GM18951 (cell line): ENCODE results near the gene STX1B.

Experiments used
- POLR2A ChIP-seq: IDR thresholded peaks from 4 replicates; pipeline ENCODE4 v1.6.1; 2011; ENCODE audit warnings: mild to moderate bottlenecking; ENCODE audit not compliant: insufficient read length, insufficient read depth; ENCODE audit errors: extremely low read depth
- in situ Hi-C: fragments of 300-500 bp; cut with MboI; formaldehyde crosslinking; loops from one replicate; pipeline ENCODE4 v1.12.0; 2022; ENCODE audit warnings: low sequenced_read_pairs, mixed read lengths, inconsistent platforms; ENCODE audit not compliant: unreplicated experiment

The STX1B gene

DNA sequence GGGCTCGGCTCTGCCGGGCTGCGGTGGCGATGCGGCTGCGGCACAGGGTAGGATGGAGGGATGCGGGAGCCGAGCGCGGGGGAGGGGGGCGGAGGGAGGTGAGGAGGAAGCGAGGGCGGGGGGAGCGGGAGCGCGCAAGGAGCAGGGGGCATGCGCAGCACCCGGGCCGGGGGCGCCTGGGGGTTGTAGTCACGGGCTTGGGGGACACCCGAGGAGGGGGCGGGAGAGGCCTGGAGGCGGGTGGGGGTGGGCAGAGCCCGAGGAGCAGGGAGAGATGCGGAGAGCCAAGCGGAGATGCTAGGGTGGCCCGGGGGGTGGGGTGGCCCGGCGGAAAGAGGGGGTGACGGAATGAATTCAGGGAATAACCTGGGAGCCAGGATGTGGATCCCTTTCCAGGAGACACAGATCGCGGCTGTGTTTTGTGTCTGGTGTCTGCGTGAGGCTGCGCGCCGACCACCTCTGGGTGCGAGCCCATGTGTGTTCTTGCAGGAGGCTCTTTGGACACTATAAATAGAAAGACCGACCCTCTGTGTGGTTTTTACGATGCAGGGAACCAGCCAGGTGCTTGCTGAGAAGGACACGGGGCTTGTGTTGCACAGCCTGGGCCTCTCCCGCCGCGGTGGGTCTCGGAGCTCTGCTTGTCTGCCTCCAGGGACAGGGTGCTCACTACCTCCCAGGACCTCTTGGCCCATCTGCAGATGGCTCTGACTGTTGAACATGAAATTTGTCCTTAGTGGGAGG, at the start of gene STX1B:
TSS of gene STX1B (minus strand) at position 54 of the 741 bp plus-strand sequence. CDS start 242 bp downstream, outside the sequence.
- in situ Hi-C loops = no loop called here
- TF ChIP-seq POLR2A = no peak

DNA sequence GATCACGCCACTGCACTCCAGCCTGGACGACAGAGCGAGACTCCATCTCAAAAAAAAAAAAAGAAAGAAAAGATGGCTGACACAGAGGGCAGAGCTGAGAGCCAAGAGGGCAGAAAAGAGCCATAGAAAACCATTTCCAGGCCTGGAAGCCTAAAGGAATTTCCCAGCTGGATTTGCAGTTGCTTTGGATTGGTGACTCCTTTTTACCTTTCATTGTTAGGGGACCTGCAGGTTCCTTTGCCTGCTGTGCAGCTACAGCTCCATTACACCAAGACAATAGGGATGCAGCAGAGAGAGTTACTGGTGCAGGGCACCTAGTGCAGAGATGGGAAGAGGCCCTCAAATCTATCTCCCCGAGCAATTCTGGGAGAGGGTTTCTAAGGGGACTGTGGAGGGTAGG, 45.2 kb upstream of the STX1B start:
- in situ Hi-C loops = no loop called here
- no peak for TF ChIP-seq POLR2A

DNA sequence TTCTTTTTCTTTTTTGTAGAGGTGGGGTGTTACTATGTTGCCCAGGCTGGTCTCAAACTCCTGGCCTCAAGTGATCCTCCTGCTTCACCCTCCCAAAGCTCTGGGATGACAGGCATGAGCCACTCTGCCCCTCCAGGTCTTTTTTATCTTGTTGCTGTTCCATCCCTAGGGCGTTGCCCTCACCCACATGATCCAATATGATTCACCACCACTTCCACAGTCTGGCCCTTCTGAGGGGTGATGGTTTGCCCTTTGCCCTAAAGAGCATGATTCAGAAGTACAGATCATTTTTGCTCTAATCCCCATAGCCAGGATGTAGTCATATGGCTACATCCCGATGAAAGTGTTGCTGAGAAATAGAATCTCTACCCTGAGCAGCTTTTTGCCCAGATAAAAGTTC, 41.7 kb upstream of the STX1B start:
- TF ChIP-seq POLR2A = no peak
- in situ Hi-C loops = no loop called here

DNA sequence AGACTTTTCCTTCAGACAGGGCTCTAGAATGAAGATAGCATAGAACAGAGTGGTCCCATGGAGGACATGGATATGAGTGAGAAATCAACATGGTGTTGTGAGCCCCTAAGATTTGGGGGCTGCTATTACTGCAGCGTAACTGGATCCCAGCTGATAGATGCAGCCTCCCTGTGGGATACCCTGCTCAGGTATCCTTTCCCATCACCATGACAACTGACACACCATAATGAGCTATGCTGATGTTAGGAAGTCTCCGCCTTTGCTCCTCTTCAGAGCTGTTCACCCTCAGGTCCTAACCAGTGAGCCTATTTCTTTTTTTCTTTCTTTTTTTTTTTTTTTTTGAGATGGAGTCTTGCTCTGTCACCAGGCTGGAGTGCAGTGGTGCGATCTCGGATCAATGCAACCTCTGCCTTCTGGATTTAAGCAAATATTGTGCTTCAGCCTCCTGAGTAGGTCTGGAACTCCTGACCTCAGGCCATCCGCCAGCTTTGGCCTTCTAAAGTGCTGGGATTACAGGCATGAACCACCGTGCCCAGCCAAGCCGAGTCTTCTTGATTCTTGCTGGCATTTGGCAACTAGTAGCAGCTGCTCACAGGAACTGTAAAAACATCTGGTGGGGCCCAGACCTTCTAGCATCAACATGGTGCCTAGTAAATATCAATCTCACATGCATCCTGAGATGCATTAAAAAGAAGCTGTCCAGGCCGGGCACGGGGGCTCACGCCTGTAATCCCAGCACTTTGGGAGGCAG, 40.0 kb upstream of the STX1B start:
- in situ Hi-C loops = no loop called here
- TF ChIP-seq POLR2A = no peak

DNA sequence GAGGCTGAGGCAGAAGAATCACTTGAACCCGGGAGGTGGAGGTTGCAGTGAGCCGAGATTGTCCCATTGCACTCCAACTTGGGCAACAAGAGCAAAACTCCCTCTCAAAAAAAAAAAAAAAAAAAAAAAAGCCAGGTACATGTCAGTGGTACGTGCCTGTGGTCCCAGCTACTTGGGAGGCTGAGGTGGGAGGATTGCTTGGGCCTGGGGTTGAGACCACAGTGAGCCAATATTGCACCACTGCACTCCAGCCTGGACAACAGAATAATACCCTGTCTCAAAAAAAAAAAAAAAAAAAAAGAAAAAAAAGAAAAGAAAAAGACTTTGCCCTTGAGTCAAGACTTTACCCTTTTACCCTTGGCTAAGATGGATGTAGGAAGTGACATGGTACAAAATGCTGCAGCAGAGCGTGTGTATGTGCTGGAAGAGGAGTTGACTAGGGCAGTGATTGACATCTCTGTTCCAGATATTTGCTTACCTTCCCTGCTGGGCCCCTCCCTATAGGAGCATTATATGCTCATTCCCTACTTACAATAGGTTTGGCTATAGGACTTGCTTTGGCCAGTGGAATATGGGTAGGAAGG, 33.6 kb upstream of the STX1B start:
- no peak for TF ChIP-seq POLR2A
- in situ Hi-C loops = no loop called here

DNA sequence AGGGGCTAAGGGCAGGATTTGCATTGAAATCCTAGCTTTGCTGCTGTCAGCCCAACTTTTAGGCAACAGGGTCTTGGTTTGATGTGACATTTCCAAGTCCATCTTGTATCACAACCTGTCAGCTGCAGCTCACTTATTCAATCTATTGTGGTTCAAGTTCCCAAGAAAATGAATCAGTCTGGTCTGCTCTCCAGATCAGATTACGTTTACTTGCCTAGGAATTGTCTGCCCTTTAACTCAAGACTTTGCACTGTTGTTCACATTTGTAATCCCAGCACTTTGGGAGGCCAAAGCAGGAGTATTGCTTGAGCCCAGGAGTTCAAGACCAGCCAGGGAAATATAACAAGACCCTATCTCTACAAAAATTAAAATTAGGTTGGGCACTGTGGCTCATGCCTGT, 32.9 kb upstream of the STX1B start:
- in situ Hi-C loops = no loop called here
- TF ChIP-seq POLR2A = no peak

DNA sequence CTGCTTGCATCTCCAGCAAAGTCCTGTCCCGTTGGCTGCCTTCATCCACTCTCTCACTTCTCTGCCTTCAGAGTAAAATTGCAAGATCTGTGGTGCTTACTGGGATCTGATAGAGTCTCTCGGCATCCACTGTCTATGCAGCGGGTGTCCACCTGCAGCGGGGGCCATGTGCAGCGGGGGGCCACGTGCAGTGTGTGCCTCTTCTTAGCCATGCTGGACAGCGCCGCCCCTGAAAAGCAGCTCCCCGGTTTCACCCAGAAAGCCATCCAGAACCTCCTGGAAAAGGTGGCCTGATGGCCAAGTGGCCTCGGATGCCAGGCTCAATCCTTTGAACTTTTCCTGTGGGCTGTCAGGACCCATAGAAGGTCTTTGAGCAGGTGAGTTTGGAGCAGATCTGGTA, 32.4 kb upstream of the STX1B start:
- no peak for TF ChIP-seq POLR2A
- in situ Hi-C loops = no loop called here

DNA sequence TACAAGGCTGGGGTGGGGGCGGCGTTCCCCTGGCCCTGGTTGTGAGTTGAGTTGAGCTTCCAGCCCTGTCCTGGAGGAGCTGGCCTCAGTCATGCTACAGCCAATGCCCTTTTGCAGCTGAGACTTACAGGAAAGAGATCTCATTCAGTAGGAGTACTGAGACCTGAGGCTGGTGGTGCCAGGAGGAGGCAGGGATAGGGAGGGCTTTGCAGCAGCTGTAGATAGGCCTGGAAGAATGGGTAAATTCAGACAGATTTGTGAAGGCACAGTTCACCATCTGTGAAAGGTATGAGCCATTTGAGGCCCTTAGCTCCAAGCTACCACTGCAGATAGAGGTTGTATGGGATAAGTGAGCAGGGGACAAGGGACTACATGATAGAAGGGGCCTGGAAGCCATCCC, 28.6 kb upstream of the STX1B start:
- in situ Hi-C loops = no loop called here
- TF ChIP-seq POLR2A = no peak

DNA sequence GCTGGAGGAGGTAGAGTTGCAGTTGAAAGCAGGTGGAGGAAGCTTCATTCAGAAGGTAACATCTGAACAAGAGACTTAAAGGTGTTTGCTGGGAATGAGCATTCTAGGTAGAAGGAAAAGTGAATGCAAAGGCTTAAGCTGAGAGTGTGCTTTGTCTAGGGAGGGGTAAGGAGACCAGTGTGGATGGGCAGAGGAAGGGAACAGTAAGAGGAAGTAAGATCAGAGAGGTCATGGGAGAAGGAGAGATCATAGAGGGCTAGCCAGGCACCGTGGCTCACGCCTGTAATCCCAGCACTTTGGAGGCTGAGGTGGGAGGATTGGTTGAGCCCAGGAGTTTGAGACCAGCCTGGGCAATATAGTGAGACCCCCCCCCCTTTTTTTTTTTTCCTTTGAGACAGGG, 26.3 kb upstream of the STX1B start:
- in situ Hi-C loops = no loop called here
- no peak for TF ChIP-seq POLR2A

DNA sequence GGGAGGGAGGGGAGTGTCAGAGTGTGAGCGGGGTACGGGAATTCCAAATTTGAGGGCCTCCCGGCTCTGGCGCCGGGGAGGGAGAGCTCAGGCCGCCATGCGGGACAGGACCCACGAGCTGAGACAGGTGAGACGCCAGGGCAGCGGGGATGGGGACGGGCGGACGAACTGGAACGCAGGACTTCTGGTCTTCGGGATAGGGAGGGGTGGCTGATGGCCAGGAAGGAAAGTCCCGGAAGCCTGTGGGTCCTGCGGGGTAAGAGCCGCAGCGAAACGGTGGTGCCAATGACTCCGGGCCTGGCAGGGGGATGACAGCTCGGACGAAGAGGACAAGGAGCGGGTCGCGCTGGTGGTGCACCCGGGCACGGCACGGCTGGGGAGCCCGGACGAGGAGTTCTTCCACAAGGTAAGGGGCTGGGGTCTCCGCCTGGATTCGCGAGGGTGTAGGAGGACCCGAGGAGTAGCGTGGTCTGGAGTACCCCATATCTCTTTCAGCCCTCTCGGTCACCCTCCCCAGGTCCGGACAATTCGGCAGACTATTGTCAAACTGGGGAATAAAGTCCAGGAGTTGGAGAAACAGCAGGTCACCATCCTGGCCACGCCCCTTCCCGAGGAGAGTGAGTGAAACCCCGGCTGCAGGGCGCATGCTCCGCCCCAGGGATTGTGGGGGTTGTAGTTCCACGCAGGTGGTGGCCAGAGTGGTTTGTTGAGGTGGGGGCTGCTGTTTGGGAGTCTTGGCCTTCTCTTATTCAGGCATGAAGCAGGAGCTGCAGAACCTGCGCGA, 23.5 kb upstream of the STX1B start:
- peak; percentile 37 for TF ChIP-seq POLR2A
- in situ Hi-C loops = no loop called here

DNA sequence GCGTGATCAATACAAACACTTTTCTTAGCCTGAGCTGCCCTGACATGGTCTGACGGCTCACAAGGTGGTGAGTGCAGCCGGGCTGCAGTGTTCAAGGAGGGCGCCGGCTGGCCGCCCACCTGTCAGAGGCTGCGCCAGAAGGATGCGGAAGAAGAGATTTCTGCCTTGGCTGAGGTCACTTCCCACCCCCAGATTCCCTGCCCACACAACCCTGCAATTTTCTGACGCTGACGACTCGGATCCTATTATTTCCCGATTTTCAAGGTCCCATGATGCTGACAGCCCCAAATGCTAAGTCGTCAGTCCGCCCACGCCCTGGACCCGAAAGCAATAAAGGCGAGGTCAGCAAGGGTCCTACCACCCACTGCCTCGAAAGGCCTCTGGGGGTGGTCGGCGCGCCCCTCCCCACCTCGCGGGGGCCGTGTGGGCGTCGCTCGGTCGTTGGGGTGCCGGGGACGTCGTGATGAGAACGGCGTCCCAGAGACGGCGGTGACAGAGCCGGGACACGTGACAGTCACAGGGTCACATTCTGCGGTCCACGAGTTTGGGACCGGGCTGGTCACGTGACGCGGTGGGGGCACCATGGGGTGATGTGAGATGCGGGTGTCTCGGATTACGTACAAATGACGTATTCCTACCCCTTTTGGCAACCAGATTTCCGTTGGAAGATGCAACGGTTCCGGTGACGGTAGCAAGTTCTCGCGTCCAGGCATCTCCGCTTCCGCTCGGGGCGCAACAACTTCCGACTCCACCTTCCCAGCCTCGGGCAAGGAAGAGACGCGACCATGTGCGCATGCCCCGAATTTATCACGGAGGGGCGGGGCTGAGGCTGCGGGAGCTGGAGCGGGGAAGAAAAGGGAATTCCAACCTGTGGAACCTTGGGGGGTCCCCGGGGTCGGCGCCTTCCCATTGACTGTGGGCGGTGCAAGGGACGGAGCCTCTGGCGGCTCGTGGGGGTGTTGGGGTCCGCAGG, 22.6 kb upstream of the STX1B start, which contains the start of gene STX4:
TSS of gene STX4 (plus strand) at position 823 of the 973 bp plus-strand sequence. CDS start 248 bp downstream, outside the sequence.
- in situ Hi-C loops = no loop called here
- TF ChIP-seq POLR2A = peak; percentile 56

DNA sequence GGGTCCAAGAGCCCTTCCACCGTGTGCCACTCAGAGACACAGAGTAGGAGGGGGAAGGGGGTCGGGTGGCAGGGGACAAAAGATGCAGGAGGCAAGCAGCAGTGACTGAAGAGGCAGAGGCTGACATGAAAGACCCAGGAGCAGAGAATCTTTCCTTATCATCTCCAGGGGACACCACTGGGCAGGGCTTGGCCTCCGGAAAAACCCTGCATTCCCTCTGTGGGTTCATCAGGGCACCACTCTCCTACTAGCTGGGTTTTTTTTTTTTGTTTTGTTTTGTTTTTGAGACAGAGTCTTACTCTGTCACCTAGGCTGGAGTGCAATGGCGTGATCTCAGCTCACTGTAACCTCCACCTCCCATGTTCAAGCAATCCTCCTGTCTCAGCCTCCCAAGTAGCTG, 20.8 kb upstream of the STX1B start:
- TF ChIP-seq POLR2A = no peak
- in situ Hi-C loops = no loop called here
